IPS DF 6.9 (cell line): ENCODE data around the gene INAFM2.

Source experiments
- DNase-seq: peaks from one replicate; pipeline ENCODE4 v3.0.0-alpha.2; 2013; ENCODE audit warnings: low read depth, low spot score
- H3K27ac ChIP-seq: one replicate; pipeline ENCODE4 v1.5.1; 2013; ENCODE audit warnings: low read length, control low read depth
- H3K27me3 ChIP-seq: 2 replicates; pipeline ENCODE4 v1.6.1; 2013; ENCODE audit warnings: mild to moderate bottlenecking, low read length; ENCODE audit not compliant: control insufficient read depth, insufficient read depth
- H3K36me3 ChIP-seq: 2 replicates; pipeline ENCODE4 v1.6.1; 2013; ENCODE audit warnings: low read length; ENCODE audit not compliant: control insufficient read depth, insufficient read depth
- H3K4me1 ChIP-seq: 2 replicates; pipeline ENCODE4 v1.6.1; 2013; ENCODE audit warnings: low read length; ENCODE audit not compliant: control insufficient read depth, insufficient read depth
- H3K4me3 ChIP-seq: 2 replicates; pipeline ENCODE4 v1.5.1; 2013; ENCODE audit warnings: mild to moderate bottlenecking, low read length
- H3K9me3 ChIP-seq: 2 replicates; pipeline ENCODE4 v1.6.1; 2013; ENCODE audit warnings: low read length, inconsistent platforms; ENCODE audit not compliant: control insufficient read depth, insufficient read depth
- WGBS: extraction: QIAGEN DNeasy Blood & Tissue Kit; methylation state at CpG from one replicate; pipeline ENCODE4 v1.1.7; 2013; ENCODE audit warnings: mixed read lengths, missing lambda C conversion rate; ENCODE audit not compliant: insufficient read length, insufficient coverage; 5-methylcytosine and 5-hydroxymethylcytosine counted together

INAFM2 gene

GRCh38 chr15:40353697-40354096, 30.2 kb downstream of the INAFM2 start:
- DNase-seq = no peak
- no CpG with 5 or more reads among the region's 5 CpGs for WGBS
- Histone ChIP-seq H3K36me3 (no peaks in the 10 kb centered on the region), H3K9me3 (no peaks in the 10 kb centered on the region), H3K27ac (no peak overlapping the region), H3K4me1 (peaks cover 11% of the 10 kb centered on the region), H3K27me3 (0 out of 2 replicates have a peak, but pooled peaks cover 2% of the 10 kb centered on the region), H3K4me3 (no peak overlapping the region)

GRCh38 chr15:40354408-40355171, 31.1 kb downstream of the INAFM2 start:
- WGBS = no CpG with 5 or more reads among the region's 9 CpGs
- no peaks in the 10 kb centered on the region for H3K36me3 ChIP-seq
- H3K27ac ChIP-seq = no peak overlapping the region
- no peak for DNase-seq
- no peaks in the 10 kb centered on the region for H3K9me3 ChIP-seq
- peaks cover 15% of the 10 kb centered on the region for H3K4me1 ChIP-seq
- peaks cover 2% of the 10 kb centered on the region; the same call in 1 of the 2 replicates for H3K27me3 ChIP-seq
- no peak overlapping the region for H3K4me3 ChIP-seq

- no peak for DNase-seq
- H3K27ac ChIP-seq = no peak overlapping the region
- H3K4me3 ChIP-seq = no peak overlapping the region
- H3K4me1 ChIP-seq = peaks cover 15% of the 10 kb centered on the region
- H3K9me3 ChIP-seq = no peaks in the 10 kb centered on the region
- no peaks in the 10 kb centered on the region for H3K36me3 ChIP-seq
- no CpG with 5 or more reads among the region's 5 CpGs for WGBS
- H3K27me3 ChIP-seq = peaks cover 2% of the 10 kb centered on the region; the same call in 1 of the 2 replicates
Observed at GRCh38 chr15:40355976-40356585, 32.6 kb downstream of the INAFM2 start.

GRCh38 chr15:40357246-40357645, 33.8 kb downstream of the INAFM2 start:
- Histone ChIP-seq H3K4me3 (no peak overlapping the region), H3K27me3 (peaks cover 2% of the 10 kb centered on the region; the same call in 1 of the 2 replicates)
- WGBS = no CpG with 5 or more reads among the region's 1 CpG

GRCh38 chr15:40357723-40358470, 34.4 kb downstream of the INAFM2 start, which contains the start of gene DISP2:
Gene DISP2 (plus strand): TSS chr15:40358219. CDS start chr15:40358322, 103 bp downstream.
- no peak for DNase-seq
- Histone ChIP-seq H3K4me3 (peak within 1 kb of the TSS; percentile 44; the same call in 1 of the 2 replicates), H3K27ac (no peak within 1 kb of the TSS), H3K4me1 (peaks cover 15% of the 10 kb centered on the region), H3K27me3 (peaks cover 2% of the 10 kb centered on the region; the same call in 1 of the 2 replicates), H3K9me3 (no peaks in the 10 kb centered on the region), H3K36me3 (no peaks in the 10 kb centered on the region)
- no CpG with 5 or more reads among the region's 82 CpGs for WGBS

More at GRCh38 chr15:40357246-40357645, 33.8 kb downstream of the INAFM2 start:
- Histone ChIP-seq H3K4me1 (peaks cover 15% of the 10 kb centered on the region), H3K27ac (no peak overlapping the region), H3K36me3 (no peaks in the 10 kb centered on the region), H3K9me3 (no peaks in the 10 kb centered on the region)
- no peak for DNase-seq

GRCh38 chr15:40358471-40359353, 35.2 kb downstream of the INAFM2 start:
- no peak overlapping the region for H3K27ac ChIP-seq
- H3K9me3 ChIP-seq = no peaks in the 10 kb centered on the region

GRCh38 chr15:40360015-40360414, 36.5 kb downstream of the INAFM2 start:
- DNase-seq = no peak
- no peak overlapping the region for H3K4me3 ChIP-seq
- H3K4me1 ChIP-seq = peaks cover 4% of the 10 kb centered on the region
- peaks cover 2% of the 10 kb centered on the region; the same call in 1 of the 2 replicates for H3K27me3 ChIP-seq
- H3K9me3 ChIP-seq = no peaks in the 10 kb centered on the region
- no peak overlapping the region for H3K27ac ChIP-seq
- H3K36me3 ChIP-seq = no peaks in the 10 kb centered on the region
- no CpG with 5 or more reads among the region's 4 CpGs for WGBS

More at GRCh38 chr15:40358471-40359353, 35.2 kb downstream of the INAFM2 start:
- Histone ChIP-seq H3K36me3 (no peaks in the 10 kb centered on the region), H3K4me1 (peaks cover 15% of the 10 kb centered on the region), H3K27me3 (peaks cover 2% of the 10 kb centered on the region; the same call in 1 of the 2 replicates), H3K4me3 (peak overlapping the region; percentile 44; the same call in 1 of the 2 replicates)
- no peak for DNase-seq
- WGBS = no CpG with 5 or more reads among the region's 31 CpGs

GRCh38 chr15:40361640-40362039, 38.1 kb downstream of the INAFM2 start:
- DNase-seq = no peak
- no CpG with 5 or more reads among the region's 2 CpGs for WGBS
- H3K36me3 ChIP-seq = no peaks in the 10 kb centered on the region
- H3K4me3 ChIP-seq = no peak overlapping the region
- no peaks in the 10 kb centered on the region for H3K9me3 ChIP-seq
- H3K27me3 ChIP-seq = peaks cover 2% of the 10 kb centered on the region; the same call in 1 of the 2 replicates
- no peak overlapping the region for H3K27ac ChIP-seq
- peaks cover 4% of the 10 kb centered on the region for H3K4me1 ChIP-seq

GRCh38 chr15:40363611-40364010, 40.1 kb downstream of the INAFM2 start:
- Histone ChIP-seq H3K27ac (no peak overlapping the region), H3K4me1 (peaks cover 5% of the 10 kb centered on the region), H3K4me3 (no peak overlapping the region), H3K27me3 (no peaks in the 10 kb centered on the region; the same call in 1 of the 2 replicates), H3K9me3 (no peaks in the 10 kb centered on the region), H3K36me3 (no peaks in the 10 kb centered on the region)
- no peak for DNase-seq
- WGBS = no CpG with 5 or more reads among the region's 8 CpGs
